IMR-90 (cell line): ENCODE measurements around the gene SLC44A1.

Source experiments
- BHLHE40 ChIP-seq: fragments of 150-350 bp; IDR thresholded peaks from 2 replicates; pipeline ENCODE4 v1.6.1; 2016; ENCODE audit warnings: mild to moderate bottlenecking, low read depth, low read length
- CEBPB ChIP-seq: IDR thresholded peaks from 2 replicates; pipeline ENCODE4 v1.6.1; 2012; ENCODE audit warnings: low read depth, low read length, improper control_type of control experiment
- CTCF ChIP-seq: conservative IDR thresholded peaks from 2 replicates; pipeline ENCODE4 v1.5.1; 2012; ENCODE audit warnings: mild to moderate bottlenecking, low read depth, low read length, improper control_type of control experiment
- POLR2A ChIP-seq: IDR thresholded peaks from 2 replicates; pipeline ENCODE4 v1.6.1; 2012; ENCODE audit warnings: mild to moderate bottlenecking, low read depth, low read length
- RAD21 ChIP-seq: IDR thresholded peaks from 2 replicates; pipeline ENCODE4 v1.6.1; 2012; ENCODE audit warnings: low read length, improper control_type of control experiment
- SMC3 ChIP-seq: fragments of 150-350 bp; IDR thresholded peaks from 2 replicates; pipeline ENCODE4 v1.6.1; 2016; ENCODE audit warnings: low read depth, mild to moderate bottlenecking, antibody characterized with exemption, low read length, moderate library complexity

- TF ChIP-seq CEBPB (no peak), POLR2A (no peak), BHLHE40 (no peak), CTCF (no peak), SMC3 (no peak), RAD21 (no peak)
These were observed 24.0 kb upstream of the SLC44A1 start for GRCh38 chr9:105220451-105220850.
